ENCODE data around the gene GID8.

DNA sequence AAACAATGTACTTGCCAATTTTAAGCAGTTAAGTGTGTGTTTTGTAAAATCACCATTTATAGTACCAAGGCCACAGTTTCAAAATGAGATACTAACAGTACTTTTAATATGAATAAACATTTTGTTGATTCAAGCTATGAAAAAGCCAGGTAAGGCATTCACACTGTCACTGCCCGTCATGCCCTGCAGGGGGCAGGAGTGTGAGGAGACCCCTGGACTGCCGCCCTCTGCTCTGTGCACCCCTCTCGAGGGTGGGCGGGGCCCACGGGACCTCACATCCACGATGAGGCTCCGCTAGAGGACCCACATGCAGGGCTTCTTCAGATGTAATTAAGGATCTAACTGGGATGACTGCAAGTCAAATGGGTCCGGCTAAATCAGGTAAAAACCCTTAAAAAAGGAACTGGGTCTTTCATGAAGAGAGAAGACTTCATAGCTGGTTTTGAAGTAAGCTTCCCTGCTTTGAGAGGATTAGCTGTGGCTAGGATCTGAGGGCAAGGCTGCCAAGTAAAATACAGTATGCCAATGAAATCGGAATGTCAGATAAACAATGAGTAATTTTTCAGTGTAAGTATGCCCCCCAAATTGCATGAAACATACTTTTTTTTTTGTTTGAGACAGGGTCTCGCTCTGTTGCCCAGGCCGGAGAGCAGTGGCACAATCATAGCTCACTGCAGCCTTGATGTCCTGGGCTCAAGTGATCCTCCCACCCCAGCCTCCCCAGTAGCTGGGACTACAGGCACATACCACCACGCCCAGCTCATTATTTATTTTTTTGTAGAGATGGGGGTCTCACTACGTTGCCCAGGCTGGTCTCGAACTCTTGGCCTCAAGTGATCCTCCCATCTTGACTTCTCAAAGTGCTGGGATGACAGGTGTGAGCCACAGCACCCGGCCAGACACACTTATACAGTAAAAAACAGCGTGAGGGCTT, 30.3 kb upstream of the GID8 start:
- TF ChIP-seq, protein P1, sequence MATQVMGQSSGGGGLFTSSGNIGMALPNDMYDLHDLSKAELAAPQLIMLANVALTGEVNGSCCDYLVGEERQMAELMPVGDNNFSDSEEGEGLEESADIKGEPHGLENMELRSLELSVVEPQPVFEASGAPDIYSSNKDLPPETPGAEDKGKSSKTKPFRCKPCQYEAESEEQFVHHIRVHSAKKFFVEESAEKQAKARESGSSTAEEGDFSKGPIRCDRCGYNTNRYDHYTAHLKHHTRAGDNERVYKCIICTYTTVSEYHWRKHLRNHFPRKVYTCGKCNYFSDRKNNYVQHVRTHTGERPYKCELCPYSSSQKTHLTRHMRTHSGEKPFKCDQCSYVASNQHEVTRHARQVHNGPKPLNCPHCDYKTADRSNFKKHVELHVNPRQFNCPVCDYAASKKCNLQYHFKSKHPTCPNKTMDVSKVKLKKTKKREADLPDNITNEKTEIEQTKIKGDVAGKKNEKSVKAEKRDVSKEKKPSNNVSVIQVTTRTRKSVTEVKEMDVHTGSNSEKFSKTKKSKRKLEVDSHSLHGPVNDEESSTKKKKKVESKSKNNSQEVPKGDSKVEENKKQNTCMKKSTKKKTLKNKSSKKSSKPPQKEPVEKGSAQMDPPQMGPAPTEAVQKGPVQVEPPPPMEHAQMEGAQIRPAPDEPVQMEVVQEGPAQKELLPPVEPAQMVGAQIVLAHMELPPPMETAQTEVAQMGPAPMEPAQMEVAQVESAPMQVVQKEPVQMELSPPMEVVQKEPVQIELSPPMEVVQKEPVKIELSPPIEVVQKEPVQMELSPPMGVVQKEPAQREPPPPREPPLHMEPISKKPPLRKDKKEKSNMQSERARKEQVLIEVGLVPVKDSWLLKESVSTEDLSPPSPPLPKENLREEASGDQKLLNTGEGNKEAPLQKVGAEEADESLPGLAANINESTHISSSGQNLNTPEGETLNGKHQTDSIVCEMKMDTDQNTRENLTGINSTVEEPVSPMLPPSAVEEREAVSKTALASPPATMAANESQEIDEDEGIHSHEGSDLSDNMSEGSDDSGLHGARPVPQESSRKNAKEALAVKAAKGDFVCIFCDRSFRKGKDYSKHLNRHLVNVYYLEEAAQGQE (IDR thresholded peaks at IDR 0.05; ENCODE audit: insufficient read depth in 1 of 2, low read depth in 2 of 2, low read length in 2 of 2) = no peak
- TF ChIP-seq POLR2AphosphoS5 (IDR thresholded peaks at IDR 0.05; ENCODE audit: low read depth, low read length) = no peak
- TF ChIP-seq TAF1 (IDR thresholded peaks at IDR 0.05; ENCODE audit: borderline replicate concordance, insufficient read depth, low read length) = no peak
